K562 (cell line): Measurements from ENCODE around the gene HSPA5. TPM values are rescaled to one million over a fixed set of nuclear protein-coding genes. Genes with fewer than 3 reads are reported as not detected.
A peak's percentile ranks its signal among the peaks of the same experiment; 100 is the strongest.

ENCODE experiments used
- DDX20 ChIP-seq: fragments of 450-650 bp; IDR thresholded peaks from 2 replicates; pipeline ENCODE4 v1.6.1; 2016; ENCODE audit warnings: missing genetic modification characterization, low read depth, mild to moderate bottlenecking, missing compliant biosample characterization, moderate library complexity
- DPF2 ChIP-seq: fragments of 450-650 bp; IDR thresholded peaks from 2 replicates; pipeline ENCODE4 v1.6.1; 2016
- ETV1 ChIP-seq: fragments of 450-650 bp; conservative IDR thresholded peaks from 2 replicates; pipeline ENCODE4 v1.6.1; 2016; ENCODE audit warnings: missing genetic modification characterization, control low read depth, low read depth, missing compliant biosample characterization
- KDM5B ChIP-seq: fragments of 200-600 bp; sonication (generic); IDR thresholded peaks from 2 replicates; pipeline ENCODE4 v1.6.1; 2012; ENCODE audit warnings: low read depth, mild to moderate bottlenecking, moderate library complexity, low read length, control low read depth, inconsistent platforms; ENCODE audit not compliant: insufficient replicate concordance
- NBN ChIP-seq: fragments of 450-650 bp; IDR thresholded peaks from 2 replicates; pipeline ENCODE4 v1.6.1; 2016; ENCODE audit warnings: low read depth, mild to moderate bottlenecking
- OTX1 ChIP-seq: fragments of 450-650 bp; formaldehyde crosslinking; IDR thresholded peaks from 2 replicates; pipeline ENCODE4 v1.4.0; 2022; ENCODE audit warnings: mild to moderate bottlenecking
- PML ChIP-seq: IDR thresholded peaks from 2 replicates; pipeline ENCODE4 v1.6.1; 2012; ENCODE audit warnings: low read length, inconsistent platforms
- RCOR1 ChIP-seq, 2 experiments: IDR thresholded peaks; 2 replicates each; pipeline ENCODE4 v1.6.1; 2012; ENCODE audit warnings: low read depth in 2 of 2, low read length in 2 of 2, borderline replicate concordance in 1 of 2, improper control_type of control experiment in 1 of 2
- RERE ChIP-seq: sonication (generic); formaldehyde crosslinking; IDR thresholded peaks from 2 replicates; pipeline ENCODE4 v1.8.0; 2023; ENCODE audit warnings: missing genetic modification reagents, mild to moderate bottlenecking, borderline replicate concordance
- SMARCA5 ChIP-seq: fragments of 450-650 bp; IDR thresholded peaks from 2 replicates; pipeline ENCODE4 v1.6.1; 2016
- TAF9B ChIP-seq: fragments of 450-650 bp; IDR thresholded peaks from 2 replicates; pipeline ENCODE4 v1.6.1; 2018; ENCODE audit warnings: mild to moderate bottlenecking; ENCODE audit not compliant: partially characterized antibody
- TBL1XR1 ChIP-seq, 2 experiments: IDR thresholded peaks; 2 replicates each; pipeline ENCODE4 v1.6.1; 2012; ENCODE audit warnings: improper control_type of control experiment in 2 of 2, low read length in 2 of 2, mild to moderate bottlenecking in 1 of 2
- ZNF174 ChIP-seq: fragments of 250-450 bp; sonication (Bioruptor Pico); IDR thresholded peaks from 2 replicates; pipeline ENCODE4 v1.4.0; 2020; ENCODE audit warnings: mild to moderate bottlenecking
- ZNF263 ChIP-seq: sonication (generic); formaldehyde crosslinking; IDR thresholded peaks from 2 replicates; pipeline ENCODE4 v1.8.0; 2022; ENCODE audit warnings: mild to moderate bottlenecking, missing genetic modification reagents, borderline replicate concordance
- polyA plus RNA-seq, 8 experiments: library from polyadenylated mRNA; depleted of rRNA in 4 of 8; stranded (reverse) in 5 of 8; unstranded in 3 of 8; fragments of >200 nt; fragmentation: Nextera tagmentation in 2 of 8; fragmentation: Illumina TruSeq in 1 of 8; extraction: Ambion mirVana in 2 of 8; extraction: Trizol in 1 of 8; gene quantifications; 2 replicates each; pipeline versions ENCODE4 v1.2.1 to v1.2.3, GENCODE V29; 2011 to 2014; ENCODE audit warnings: inconsistent platforms in 1 of 8, missing spikeins in 1 of 8
- total RNA-seq, 7 experiments: library from RNA; depleted of rRNA in 6 of 7; stranded (reverse); fragments of >200 nt in 6 of 7; fragmentation: Illumina TruSeq in 2 of 7; extraction: Trizol in 2 of 7; gene quantifications; 2 replicates each; pipeline versions ENCODE4 v1.2.1 to v1.2.3, GENCODE V29; 2011 to 2021; ENCODE audit warnings: low replicate concordance in 1 of 7
- TF ChIP-seq, protein P1 (sequence below): sonication (generic); formaldehyde crosslinking; IDR thresholded peaks from 2 replicates; pipeline ENCODE4 v1.9.0; 2022; ENCODE audit warnings: mild to moderate bottlenecking, missing genetic modification reagents

Gene HSPA5
- total and polyA plus RNA-seq, 9 of the 15 experiments (the other 6 are each of a cell fraction or from before 2014, with no cell fraction given): 48.0 to 265 (median 113) TPM

GRCh38 chr9:125261501-125262293 lies 20.6 kb upstream of the HSPA5 start, which contains the start of gene GAPVD1 (continued):
- TF ChIP-seq OTX1 (CRISPR knock-in tag) (no peak), ETV1 (peak; percentile 97), SMARCA5 (peak; percentile 80), KDM5B (peak; percentile 71), RERE (CRISPR knock-in tag) (no peak), TAF9B (peak; percentile 47), RCOR1 (IDR thresholded peaks at IDR 0.05; ENCODE audit: borderline replicate concordance in 1 of 2, low read depth in 2 of 2, low read length in 2 of 2) (no peak), ZNF174 (CRISPR knock-in tag) (no peak), NBN (peak; percentile 23), PML (peak; percentile 57), TBL1XR1 (IDR thresholded peaks at IDR 0.05; ENCODE audit: low read length in 2 of 2) (no peak; a peak in 1 of 4 replicates), DDX20 (tag) (no peak), ZNF263 (CRISPR knock-in tag) (peak; percentile 17; the same call in 1 of the 2 replicates), DPF2 (no peak; the same call in 1 of the 2 replicates)
- TF ChIP-seq, protein P1, sequence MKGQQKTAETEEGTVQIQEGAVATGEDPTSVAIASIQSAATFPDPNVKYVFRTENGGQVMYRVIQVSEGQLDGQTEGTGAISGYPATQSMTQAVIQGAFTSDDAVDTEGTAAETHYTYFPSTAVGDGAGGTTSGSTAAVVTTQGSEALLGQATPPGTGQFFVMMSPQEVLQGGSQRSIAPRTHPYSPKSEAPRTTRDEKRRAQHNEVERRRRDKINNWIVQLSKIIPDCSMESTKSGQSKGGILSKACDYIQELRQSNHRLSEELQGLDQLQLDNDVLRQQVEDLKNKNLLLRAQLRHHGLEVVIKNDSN: peak; percentile 83
